ENCODE data around the gene PRR23E. TPM values are rescaled to one million over a fixed set of nuclear protein-coding genes. Genes with fewer than 3 reads are reported as not detected.

Gene PRR23E
- total RNA-seq, 1 experiment from 2014 or later: not detected

DNA sequence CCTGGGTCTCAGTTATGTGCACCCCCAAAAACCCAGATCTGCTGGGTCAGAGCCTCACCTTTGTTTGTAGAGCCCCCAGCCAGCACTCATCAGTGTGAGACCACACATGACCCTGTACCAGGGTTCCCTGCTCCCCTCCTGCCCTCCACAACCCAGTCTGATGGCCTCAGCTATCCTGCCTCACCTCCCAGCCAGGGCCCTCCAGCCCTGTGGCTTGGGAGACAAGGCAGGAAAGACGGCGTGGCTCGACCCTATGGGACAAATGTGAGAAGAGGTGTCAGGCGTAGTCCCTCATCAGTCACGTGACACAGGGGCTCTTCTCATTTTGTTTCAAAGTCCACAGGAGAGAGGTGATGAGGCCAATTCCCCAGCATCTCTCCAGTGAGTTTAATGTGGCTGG is 28.3 kb upstream of the PRR23E start:
- Histone ChIP-seq H3K4me2 (no peak overlapping the region), H2AFZ (no peak overlapping the region), H3K27ac (no peak overlapping the region), H3K27me3 (ENCODE audit: insufficient read depth, low read depth) (peaks cover 75% of the 10 kb centered on the region), H3F3A (ENCODE audit: insufficient read depth, low read depth) (no peaks in the 10 kb centered on the region), H4K20me1 (ENCODE audit: insufficient read depth) (no peaks in the 10 kb centered on the region), H3K9me2 (ENCODE audit: insufficient read depth) (no peaks in the 10 kb centered on the region), H3K4me3 (no peak overlapping the region), H3K36me3 (ENCODE audit: low read depth) (no peaks in the 10 kb centered on the region), H3K4me1 (replicated peaks; ENCODE audit: insufficient read depth) (no peaks in the 10 kb centered on the region), H3K79me2 (ENCODE audit: low read depth) (no peaks in the 10 kb centered on the region), H3K9me3 (ENCODE audit: insufficient read depth, low read depth) (no peaks in the 10 kb centered on the region)
- TF ChIP-seq, protein P1, sequence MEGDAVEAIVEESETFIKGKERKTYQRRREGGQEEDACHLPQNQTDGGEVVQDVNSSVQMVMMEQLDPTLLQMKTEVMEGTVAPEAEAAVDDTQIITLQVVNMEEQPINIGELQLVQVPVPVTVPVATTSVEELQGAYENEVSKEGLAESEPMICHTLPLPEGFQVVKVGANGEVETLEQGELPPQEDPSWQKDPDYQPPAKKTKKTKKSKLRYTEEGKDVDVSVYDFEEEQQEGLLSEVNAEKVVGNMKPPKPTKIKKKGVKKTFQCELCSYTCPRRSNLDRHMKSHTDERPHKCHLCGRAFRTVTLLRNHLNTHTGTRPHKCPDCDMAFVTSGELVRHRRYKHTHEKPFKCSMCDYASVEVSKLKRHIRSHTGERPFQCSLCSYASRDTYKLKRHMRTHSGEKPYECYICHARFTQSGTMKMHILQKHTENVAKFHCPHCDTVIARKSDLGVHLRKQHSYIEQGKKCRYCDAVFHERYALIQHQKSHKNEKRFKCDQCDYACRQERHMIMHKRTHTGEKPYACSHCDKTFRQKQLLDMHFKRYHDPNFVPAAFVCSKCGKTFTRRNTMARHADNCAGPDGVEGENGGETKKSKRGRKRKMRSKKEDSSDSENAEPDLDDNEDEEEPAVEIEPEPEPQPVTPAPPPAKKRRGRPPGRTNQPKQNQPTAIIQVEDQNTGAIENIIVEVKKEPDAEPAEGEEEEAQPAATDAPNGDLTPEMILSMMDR (conservative IDR thresholded peaks at IDR 0.05): no peak
- no peak for TF ChIP-seq EZH2 (IDR thresholded peaks at IDR 0.05; ENCODE audit: low read depth)
- no peak for DNase-seq
- BruUV-seq (replicated peaks): no TSS peak
- ChIA-PET CTCF (no interaction called here), POLR2A (ENCODE audit: unreplicated experiment) (no interaction called here)
- intact Hi-C loops (cut with micrococcal nuclease; ENCODE audit: unreplicated experiment): no loop called here

DNA sequence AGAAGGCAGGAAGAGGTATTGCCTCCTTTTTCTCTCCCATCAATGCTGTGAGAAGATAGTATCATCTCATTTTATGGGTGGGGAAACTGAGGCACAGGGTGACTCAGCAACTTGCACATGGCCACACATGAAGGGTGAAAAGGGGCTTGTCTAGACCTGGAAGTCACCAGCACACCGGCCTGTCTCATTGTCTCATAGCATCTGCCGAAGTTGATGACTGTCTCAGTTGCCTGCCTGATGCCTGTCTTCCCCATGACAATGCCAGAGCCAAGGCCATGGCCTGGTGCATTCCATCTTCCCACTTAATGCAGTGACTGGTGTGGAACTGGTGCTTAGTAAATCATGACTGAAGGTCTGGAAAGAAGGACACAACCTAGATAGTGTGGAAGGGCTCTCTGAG is 27.9 kb upstream of the PRR23E start:
- Histone ChIP-seq H3K4me1 (replicated peaks; ENCODE audit: insufficient read depth) (no peaks in the 10 kb centered on the region), H3K79me2 (ENCODE audit: low read depth) (no peaks in the 10 kb centered on the region), H3K36me3 (ENCODE audit: low read depth) (no peaks in the 10 kb centered on the region), H4K20me1 (ENCODE audit: insufficient read depth) (no peaks in the 10 kb centered on the region), H3K27me3 (ENCODE audit: insufficient read depth, low read depth) (peaks cover 76% of the 10 kb centered on the region), H3K4me2 (no peak overlapping the region), H3K9me2 (ENCODE audit: insufficient read depth) (no peaks in the 10 kb centered on the region), H3K27ac (no peak overlapping the region), H3K9me3 (ENCODE audit: insufficient read depth, low read depth) (no peaks in the 10 kb centered on the region), H2AFZ (no peak overlapping the region), H3K4me3 (no peak overlapping the region), H3F3A (ENCODE audit: insufficient read depth, low read depth) (no peaks in the 10 kb centered on the region)
- intact Hi-C loops (cut with micrococcal nuclease; ENCODE audit: unreplicated experiment): no loop called here
- no TSS peak for BruUV-seq (replicated peaks)
- ChIA-PET CTCF (no interaction called here), POLR2A (ENCODE audit: unreplicated experiment) (no interaction called here)
- no peak for DNase-seq
- no peak for TF ChIP-seq EZH2 (IDR thresholded peaks at IDR 0.05; ENCODE audit: low read depth)
- TF ChIP-seq, protein P1 (conservative IDR thresholded peaks at IDR 0.05): no peak

DNA sequence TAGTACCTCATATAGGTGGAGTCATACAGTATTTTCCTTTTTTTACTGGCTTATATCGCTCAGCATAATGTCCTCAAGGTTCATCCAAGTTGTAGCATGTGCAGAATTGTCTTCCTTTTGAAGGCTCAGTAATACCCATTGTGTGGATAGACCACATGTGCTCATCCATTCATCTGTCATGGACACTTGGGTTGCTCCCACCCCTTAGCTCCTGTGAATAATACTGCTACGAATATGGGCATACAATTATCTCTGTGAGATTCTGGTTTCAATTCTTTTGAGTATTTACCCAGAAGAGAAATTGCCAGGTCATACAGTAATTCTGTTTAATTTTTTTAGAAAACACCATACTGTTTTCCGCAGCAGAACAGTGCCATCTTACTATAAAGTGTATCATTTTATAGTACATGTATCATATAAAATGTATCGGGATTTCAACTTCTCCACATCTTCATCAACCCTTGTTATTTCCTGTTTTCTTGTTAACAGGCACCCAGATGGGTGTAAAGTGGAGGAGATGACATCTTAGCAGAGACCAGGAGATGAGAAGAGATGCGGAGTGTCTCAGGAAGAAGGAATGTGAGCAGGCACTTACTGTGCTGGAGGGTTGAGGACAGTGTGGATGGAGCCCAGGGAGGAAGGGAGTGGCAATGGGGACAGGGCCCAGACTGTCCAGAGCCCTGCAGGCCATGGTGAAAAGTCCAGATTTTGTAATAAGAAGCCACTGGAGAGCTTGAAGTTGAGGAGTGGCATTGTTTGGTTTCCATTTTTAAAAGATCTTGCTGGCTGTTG is 27.0 kb upstream of the PRR23E start:
- Histone ChIP-seq H3K36me3 (ENCODE audit: low read depth) (no peaks in the 10 kb centered on the region), H3K9me3 (ENCODE audit: insufficient read depth, low read depth) (no peaks in the 10 kb centered on the region), H3K9me2 (ENCODE audit: insufficient read depth) (no peaks in the 10 kb centered on the region), H3K4me2 (no peak overlapping the region), H3F3A (ENCODE audit: insufficient read depth, low read depth) (no peaks in the 10 kb centered on the region), H3K79me2 (ENCODE audit: low read depth) (no peaks in the 10 kb centered on the region), H3K27ac (no peak overlapping the region), H3K27me3 (ENCODE audit: insufficient read depth, low read depth) (peaks cover 77% of the 10 kb centered on the region), H3K4me3 (no peak overlapping the region), H3K4me1 (replicated peaks; ENCODE audit: insufficient read depth) (no peaks in the 10 kb centered on the region), H4K20me1 (ENCODE audit: insufficient read depth) (no peaks in the 10 kb centered on the region), H2AFZ (no peak overlapping the region)
- intact Hi-C loops (cut with micrococcal nuclease; ENCODE audit: unreplicated experiment): no loop called here
- BruUV-seq (replicated peaks): no TSS peak
- ChIA-PET CTCF (no interaction called here), POLR2A (ENCODE audit: unreplicated experiment) (interaction anchor here (0.6 kb wide), 1 partner anchor 460 kb away, joined by 5 read pairs; no protein-coding TSS in a partner anchor)
- DNase-seq: no peak
- TF ChIP-seq, protein P1 (conservative IDR thresholded peaks at IDR 0.05): no peak
- no peak for TF ChIP-seq EZH2 (IDR thresholded peaks at IDR 0.05; ENCODE audit: low read depth)
